Stimulated activated CD8-positive, alpha-beta memory T cell treated with anti-CD3 and anti-CD28 coated beads, Interleukin-2, amount 100 ng/mL, for 1 hour (primary cell): Measurements from ENCODE around the gene FJX1.

ENCODE experiments used
- DNase-seq, 2 donors: peaks; one replicate each; pipeline ENCODE4 v3.0.0-alpha.2; 2020; ENCODE audit warnings: low read depth in 2 of 2

Gene FJX1

GRCh38 chr11:35606206-35606605, 12.1 kb upstream of the FJX1 start:
- DNase-seq = no peak

GRCh38 chr11:35608502-35608901, 9.8 kb upstream of the FJX1 start:
- DNase-seq = no peak

GRCh38 chr11:35609656-35610055, 8.6 kb upstream of the FJX1 start:
- no peak for DNase-seq

GRCh38 chr11:35610631-35611030, 7.6 kb upstream of the FJX1 start:
- DNase-seq = no peak

- no peak for DNase-seq
Measured at GRCh38 chr11:35611741-35612140, 6.5 kb upstream of the FJX1 start.

- DNase-seq = no peak
Measured at GRCh38 chr11:35614939-35615569, 3.2 kb upstream of the FJX1 start.

- DNase-seq = no peak
Measured at GRCh38 chr11:35615921-35616900, 2.0 kb upstream of the FJX1 start.

- DNase-seq = no peak
Measured at GRCh38 chr11:35617316-35617686, 959 bp upstream of the FJX1 start.

GRCh38 chr11:35618497-35619115, 346 bp downstream of the FJX1 start:
- DNase-seq = no peak

- no peak for DNase-seq
Measured at GRCh38 chr11:35619116-35619854, 1.0 kb downstream of the FJX1 start.

GRCh38 chr11:35619855-35620640, 1.8 kb downstream of the FJX1 start:
- no peak for DNase-seq

GRCh38 chr11:35620795-35621194, 2.5 kb downstream of the FJX1 start:
- no peak for DNase-seq

GRCh38 chr11:35621620-35622019, 3.4 kb downstream of the FJX1 start:
- no peak for DNase-seq

- DNase-seq = no peak
Measured at GRCh38 chr11:35622070-35622469, 3.8 kb downstream of the FJX1 start.

GRCh38 chr11:35623621-35624168, 5.4 kb downstream of the FJX1 start:
- DNase-seq = no peak

GRCh38 chr11:35624316-35624715, 6.1 kb downstream of the FJX1 start:
- no peak for DNase-seq

- no peak for DNase-seq
Measured at GRCh38 chr11:35624781-35625180, 6.5 kb downstream of the FJX1 start.

GRCh38 chr11:35626501-35626900, 8.2 kb downstream of the FJX1 start:
- DNase-seq = no peak

GRCh38 chr11:35629511-35629910, 11.3 kb downstream of the FJX1 start:
- no peak for DNase-seq

GRCh38 chr11:35629914-35630313, 11.7 kb downstream of the FJX1 start:
- DNase-seq = no peak

GRCh38 chr11:35631891-35632290, 13.6 kb downstream of the FJX1 start:
- no peak for DNase-seq
